Loucy (cell line): ENCODE data around the gene TTC16.

Experiments used
- EZH2phosphoT487 ChIP-seq: fragments of 200-600 bp; IDR thresholded peaks from 2 replicates; pipeline ENCODE4 v1.6.1; 2018; ENCODE audit warnings: antibody characterized with exemption, mild to moderate bottlenecking, moderate library complexity, borderline replicate concordance
- TF ChIP-seq, protein P1 (sequence below): fragments of 200-600 bp; sonication (generic); conservative IDR thresholded peaks from 2 replicates; pipeline ENCODE4 v1.5.1; 2014; ENCODE audit warnings: mild to moderate bottlenecking, antibody characterized with exemption, low read length

- TF ChIP-seq, protein P1, sequence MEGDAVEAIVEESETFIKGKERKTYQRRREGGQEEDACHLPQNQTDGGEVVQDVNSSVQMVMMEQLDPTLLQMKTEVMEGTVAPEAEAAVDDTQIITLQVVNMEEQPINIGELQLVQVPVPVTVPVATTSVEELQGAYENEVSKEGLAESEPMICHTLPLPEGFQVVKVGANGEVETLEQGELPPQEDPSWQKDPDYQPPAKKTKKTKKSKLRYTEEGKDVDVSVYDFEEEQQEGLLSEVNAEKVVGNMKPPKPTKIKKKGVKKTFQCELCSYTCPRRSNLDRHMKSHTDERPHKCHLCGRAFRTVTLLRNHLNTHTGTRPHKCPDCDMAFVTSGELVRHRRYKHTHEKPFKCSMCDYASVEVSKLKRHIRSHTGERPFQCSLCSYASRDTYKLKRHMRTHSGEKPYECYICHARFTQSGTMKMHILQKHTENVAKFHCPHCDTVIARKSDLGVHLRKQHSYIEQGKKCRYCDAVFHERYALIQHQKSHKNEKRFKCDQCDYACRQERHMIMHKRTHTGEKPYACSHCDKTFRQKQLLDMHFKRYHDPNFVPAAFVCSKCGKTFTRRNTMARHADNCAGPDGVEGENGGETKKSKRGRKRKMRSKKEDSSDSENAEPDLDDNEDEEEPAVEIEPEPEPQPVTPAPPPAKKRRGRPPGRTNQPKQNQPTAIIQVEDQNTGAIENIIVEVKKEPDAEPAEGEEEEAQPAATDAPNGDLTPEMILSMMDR: no peak
- no peak for TF ChIP-seq EZH2phosphoT487
Measured at GRCh38 chr9:127710204-127710783, 5.6 kb upstream of the TTC16 start.
